A673 (cell line): ENCODE measurements around the gene LDB2. TPM values are rescaled to one million over a fixed set of nuclear protein-coding genes. Genes with fewer than 3 reads are reported as not detected.

Experiments used
- BruUV-seq: library from RNA; stranded (reverse); fragments of 400-500 nt; replicated peaks from 2 replicates; lab custom pipeline; 2021; lab: Mats Ljungman, UMichigan
- CTCF ChIA-PET: fragments of 300-600 bp; sonication (Branson Sonifier 250); formaldehyde crosslinking; loops from one replicate; lab custom pipeline; 2022; ENCODE audit warnings: antibody characterized with exemption; lab: Charles Lee
- POLR2A ChIA-PET: fragments of 300-600 bp; sonication (Branson Sonifier 250); formaldehyde crosslinking; loops from one replicate; lab custom pipeline; 2022; ENCODE audit warnings: antibody characterized with exemption; ENCODE audit not compliant: low non-redundant PET; lab: Charles Lee
- DNase-seq: peaks from one replicate; pipeline ENCODE4 v3.0.0-alpha.2; 2015; ENCODE audit warnings: low spot score
- H3K27ac ChIP-seq: fragments of 200-600 bp; sonication (generic); 2 replicates; pipeline ENCODE4 v1.5.1; 2016; ENCODE audit warnings: mixed run types, low read depth, mild to moderate bottlenecking, mixed read lengths, antibody characterized with exemption, low read length; ENCODE audit not compliant: poor library complexity, severe bottlenecking
- H3K27me3 ChIP-seq: fragments of 200-600 bp; sonication (generic); replicated peaks from 2 replicates; pipeline ENCODE4 v1.6.1; 2017; ENCODE audit warnings: mixed run types, low read depth, mild to moderate bottlenecking, mixed read lengths, antibody characterized with exemption, low read length; ENCODE audit not compliant: insufficient read depth, poor library complexity
- H3K36me3 ChIP-seq: fragments of 200-600 bp; sonication (generic); 2 replicates; pipeline ENCODE4 v1.6.1; 2016; ENCODE audit warnings: mixed run types, mild to moderate bottlenecking, mixed read lengths, antibody characterized with exemption, low read length; ENCODE audit not compliant: insufficient read depth, poor library complexity, severe bottlenecking
- H3K4me1 ChIP-seq: fragments of 200-600 bp; sonication (generic); 2 replicates; pipeline ENCODE4 v1.6.1; 2017; ENCODE audit warnings: mixed run types, mild to moderate bottlenecking, mixed read lengths, antibody characterized with exemption, low read length; ENCODE audit not compliant: insufficient read depth, poor library complexity, severe bottlenecking
- H3K4me3 ChIP-seq: fragments of 200-600 bp; sonication (generic); 2 replicates; pipeline ENCODE4 v1.5.1; 2016; ENCODE audit warnings: low read depth, mixed run types, mild to moderate bottlenecking, mixed read lengths, low read length; ENCODE audit not compliant: poor library complexity, severe bottlenecking
- H3K9me3 ChIP-seq: fragments of 200-600 bp; sonication (generic); 2 replicates; pipeline ENCODE4 v1.6.1; 2016; ENCODE audit warnings: mixed run types, low read depth, mild to moderate bottlenecking, mixed read lengths, antibody characterized with exemption, low read length; ENCODE audit not compliant: poor library complexity, severe bottlenecking
- EZH2 ChIP-seq: fragments of 200-600 bp; sonication (generic); IDR thresholded peaks from 2 replicates; pipeline ENCODE4 v1.6.1; 2017; ENCODE audit warnings: borderline replicate concordance, low read depth, mild to moderate bottlenecking, mixed read lengths, antibody characterized with exemption, low read length; ENCODE audit not compliant: poor library complexity, severe bottlenecking
- intact Hi-C: fragments of 100-400 bp; cut with micrococcal nuclease; formaldehyde crosslinking; loops from one replicate; pipeline ENCODE4 v1.10.0; 2022; ENCODE audit not compliant: unreplicated experiment
- total RNA-seq: library from RNA; stranded (reverse); gene quantifications from 2 replicates; pipeline ENCODE4 v1.2.3, GENCODE V29; 2021
- TF ChIP-seq, protein P1 (sequence below): fragments of 300-800, 200-600 bp; sonication (generic); conservative IDR thresholded peaks from 2 replicates; pipeline ENCODE4 v1.5.1; 2017; ENCODE audit warnings: low read depth, mild to moderate bottlenecking, antibody characterized with exemption, low read length, moderate library complexity, mixed read lengths

Gene LDB2
- total RNA-seq, 1 experiment from 2014 or later, result 47.4 TPM

DNA sequence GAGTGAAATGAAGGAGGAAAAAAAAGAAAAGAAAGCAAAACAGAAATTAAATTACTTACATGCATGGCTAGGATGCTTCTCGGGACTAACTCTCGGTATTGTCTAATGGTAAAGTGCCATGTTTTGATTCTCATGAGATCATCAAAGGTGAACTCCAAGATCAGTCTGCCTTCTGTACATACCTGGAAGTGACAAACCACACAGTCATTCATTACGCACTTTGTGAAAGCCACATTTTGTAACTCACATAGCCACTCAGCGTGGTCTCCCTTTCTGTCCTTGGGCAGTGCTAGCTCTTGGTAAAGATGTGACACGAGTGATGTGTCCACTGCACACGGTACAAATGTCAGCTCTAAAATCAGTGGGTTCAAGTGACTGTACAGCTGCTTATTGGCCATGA is 309.8 kb downstream of the LDB2 start:
- no peak for TF ChIP-seq EZH2
- TF ChIP-seq, protein P1, sequence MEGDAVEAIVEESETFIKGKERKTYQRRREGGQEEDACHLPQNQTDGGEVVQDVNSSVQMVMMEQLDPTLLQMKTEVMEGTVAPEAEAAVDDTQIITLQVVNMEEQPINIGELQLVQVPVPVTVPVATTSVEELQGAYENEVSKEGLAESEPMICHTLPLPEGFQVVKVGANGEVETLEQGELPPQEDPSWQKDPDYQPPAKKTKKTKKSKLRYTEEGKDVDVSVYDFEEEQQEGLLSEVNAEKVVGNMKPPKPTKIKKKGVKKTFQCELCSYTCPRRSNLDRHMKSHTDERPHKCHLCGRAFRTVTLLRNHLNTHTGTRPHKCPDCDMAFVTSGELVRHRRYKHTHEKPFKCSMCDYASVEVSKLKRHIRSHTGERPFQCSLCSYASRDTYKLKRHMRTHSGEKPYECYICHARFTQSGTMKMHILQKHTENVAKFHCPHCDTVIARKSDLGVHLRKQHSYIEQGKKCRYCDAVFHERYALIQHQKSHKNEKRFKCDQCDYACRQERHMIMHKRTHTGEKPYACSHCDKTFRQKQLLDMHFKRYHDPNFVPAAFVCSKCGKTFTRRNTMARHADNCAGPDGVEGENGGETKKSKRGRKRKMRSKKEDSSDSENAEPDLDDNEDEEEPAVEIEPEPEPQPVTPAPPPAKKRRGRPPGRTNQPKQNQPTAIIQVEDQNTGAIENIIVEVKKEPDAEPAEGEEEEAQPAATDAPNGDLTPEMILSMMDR, result no peak
- no peaks in the 10 kb centered on the region for H3K9me3 ChIP-seq
- H3K27ac ChIP-seq, result no peak overlapping the region
- ChIA-PET CTCF (no interaction called here), POLR2A (no interaction called here)
- no peaks in the 10 kb centered on the region for H3K27me3 ChIP-seq
- intact Hi-C loops, result no loop called here
- no peak for DNase-seq
- no TSS peak for BruUV-seq
- peaks cover 14% of the 10 kb centered on the region for H3K4me1 ChIP-seq
- H3K36me3 ChIP-seq, result no peaks in the 10 kb centered on the region
- H3K4me3 ChIP-seq, result no peak overlapping the region

DNA sequence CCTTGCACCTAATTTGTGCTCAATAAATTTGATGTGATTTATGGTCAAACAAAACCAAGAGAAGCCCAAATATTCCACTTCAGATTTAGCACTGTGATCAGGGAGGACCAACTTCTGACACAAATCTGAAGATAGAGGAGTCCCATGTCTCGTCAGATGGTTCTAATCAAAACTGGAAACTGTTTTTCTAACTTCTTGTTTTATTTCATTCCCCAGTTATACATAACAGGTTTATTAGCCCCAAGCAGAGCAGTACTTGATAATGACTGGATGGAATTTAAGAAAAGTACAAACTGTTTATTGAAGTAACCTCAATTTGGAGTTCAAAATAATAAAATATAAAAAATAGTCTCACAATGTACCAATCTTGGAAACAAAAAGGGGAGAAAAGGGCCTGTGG is 310.3 kb downstream of the LDB2 start:
- Histone ChIP-seq H3K27ac (no peak overlapping the region), H3K9me3 (no peaks in the 10 kb centered on the region), H3K4me1 (peaks cover 14% of the 10 kb centered on the region), H3K27me3 (no peaks in the 10 kb centered on the region), H3K4me3 (no peak overlapping the region), H3K36me3 (no peaks in the 10 kb centered on the region)
- intact Hi-C loops, result no loop called here
- POLR2A ChIA-PET, result no interaction called here
- CTCF ChIA-PET, result no interaction called here
- no peak for DNase-seq
- TF ChIP-seq, protein P1, result no peak
- TF ChIP-seq EZH2, result no peak
- no TSS peak for BruUV-seq

DNA sequence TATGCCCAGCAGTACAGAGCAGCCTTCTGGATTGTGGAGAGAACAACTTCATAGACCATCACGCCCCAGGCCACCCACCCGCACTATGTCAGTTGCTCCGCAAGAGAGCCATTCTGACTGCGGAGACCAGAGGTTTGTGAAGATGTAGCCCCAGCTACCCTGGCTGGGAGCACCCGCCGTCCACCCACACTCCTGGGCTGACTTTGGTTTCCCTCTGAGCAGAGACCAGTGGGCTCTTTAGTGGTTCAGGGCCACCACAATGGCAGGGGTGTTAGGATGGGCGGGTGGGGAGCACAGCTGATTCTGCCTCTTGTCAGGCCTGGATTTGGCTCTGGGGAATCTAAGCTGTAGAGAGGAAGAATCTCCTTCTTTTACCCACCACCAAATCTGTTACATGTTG is 313.4 kb downstream of the LDB2 start:
- DNase-seq, result no peak
- Histone ChIP-seq H3K4me3 (no peak overlapping the region), H3K9me3 (no peaks in the 10 kb centered on the region), H3K27me3 (no peaks in the 10 kb centered on the region), H3K36me3 (no peaks in the 10 kb centered on the region), H3K27ac (no peak overlapping the region), H3K4me1 (no peaks in the 10 kb centered on the region)
- POLR2A ChIA-PET, result no interaction called here
- CTCF ChIA-PET, result no interaction called here
- BruUV-seq, result no TSS peak
- intact Hi-C loops, result no loop called here
- no peak for TF ChIP-seq EZH2
- TF ChIP-seq, protein P1, result no peak
